GM18519 (cell line): ENCODE results near the gene KLRC3.
"Not testable (repeated sequence)": the region's sequence is repeated elsewhere in the genome, so short reads cannot be mapped to it uniquely, and the experiment has no call there.

ENCODE experiments used
- ATAC-seq: cut with Tn5 transposase; IDR thresholded peaks from one replicate; pipeline ENCODE4 v1.9.1; 2021; ENCODE audit warnings: mild to moderate bottlenecking, moderate library complexity; ENCODE audit not compliant: unreplicated experiment, low FRiP score

Gene KLRC3

DNA sequence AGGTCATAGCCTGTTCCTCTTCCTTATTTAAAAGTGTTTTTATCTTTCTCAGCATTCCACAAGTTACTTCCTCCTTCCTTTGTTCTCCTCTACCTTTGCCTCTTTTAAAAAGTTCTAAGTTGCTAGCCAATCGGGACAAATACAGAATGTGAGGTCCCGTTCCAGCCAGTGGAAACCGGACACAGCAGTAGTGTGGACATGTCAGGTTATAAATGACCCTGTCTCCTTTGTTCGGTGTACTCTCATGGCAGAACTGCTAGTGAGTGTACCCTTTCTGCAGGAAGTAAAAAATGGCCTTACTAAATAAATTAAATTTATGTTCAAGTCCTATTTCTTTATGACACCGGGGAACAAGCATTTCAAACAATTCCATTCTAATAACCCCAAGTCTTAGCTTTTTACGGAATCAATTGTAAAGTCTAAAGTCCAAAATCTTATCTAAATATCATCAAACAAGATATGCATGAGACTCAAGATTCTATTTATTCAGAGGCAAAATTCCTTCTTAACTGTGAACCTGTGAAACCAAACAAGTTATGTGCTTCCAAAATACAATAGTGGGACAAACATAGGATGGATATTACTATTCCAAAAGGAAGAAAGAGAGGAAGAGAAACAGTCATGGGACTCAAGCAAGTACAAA, 48.4 kb downstream of the KLRC3 start:
- not testable (repeated sequence) for ATAC-seq

- ATAC-seq, result no peak
Observed at GRCh38 chr12:10369557-10370415, 50.6 kb downstream of the KLRC3 start.

DNA sequence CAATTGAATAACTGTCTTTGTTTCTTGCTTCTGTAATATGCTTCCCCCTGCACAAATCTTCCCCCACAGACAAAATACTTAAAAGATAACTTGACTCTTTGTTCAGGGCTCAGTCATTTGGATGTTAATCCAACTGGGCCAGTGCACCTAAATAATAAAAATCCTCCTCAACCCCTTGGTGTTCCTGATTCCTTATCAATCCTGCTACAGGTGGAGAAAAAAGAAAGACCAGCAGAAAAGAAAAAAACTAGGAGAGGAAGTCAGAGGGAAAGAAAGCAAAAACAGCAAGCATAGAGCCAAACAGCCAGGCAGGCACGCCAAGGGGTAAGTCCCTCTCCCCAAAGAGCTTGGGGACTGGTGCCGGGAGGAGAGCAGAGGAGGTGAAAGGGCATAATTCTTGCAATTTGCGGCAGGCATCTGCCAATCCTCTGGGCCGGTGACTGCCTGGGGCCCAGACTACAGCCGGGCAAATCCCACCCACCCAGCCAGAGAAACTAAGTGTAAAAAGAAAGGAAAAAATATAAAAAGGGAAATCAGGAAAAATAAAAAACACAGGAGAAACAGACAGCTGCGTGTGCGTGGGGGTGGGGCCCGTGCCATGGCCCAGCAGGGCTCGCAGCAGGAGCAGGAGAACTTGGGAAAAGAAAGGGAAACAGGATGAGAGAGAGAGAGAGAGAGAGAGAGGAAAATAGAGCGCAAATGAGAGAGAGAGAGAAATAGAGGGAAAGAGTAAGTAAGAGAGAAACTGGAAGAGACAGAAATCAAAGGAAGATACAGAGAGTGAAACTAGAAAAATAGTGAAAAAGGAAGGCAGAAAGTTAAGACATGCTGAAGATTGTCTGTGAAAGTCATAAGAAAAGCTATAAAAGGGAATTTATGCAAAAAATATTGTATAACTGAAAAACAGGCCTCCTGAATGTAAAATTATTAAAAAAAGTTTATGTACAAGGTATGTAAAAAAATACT, 51.9 kb downstream of the KLRC3 start:
- ATAC-seq, result no peak

DNA sequence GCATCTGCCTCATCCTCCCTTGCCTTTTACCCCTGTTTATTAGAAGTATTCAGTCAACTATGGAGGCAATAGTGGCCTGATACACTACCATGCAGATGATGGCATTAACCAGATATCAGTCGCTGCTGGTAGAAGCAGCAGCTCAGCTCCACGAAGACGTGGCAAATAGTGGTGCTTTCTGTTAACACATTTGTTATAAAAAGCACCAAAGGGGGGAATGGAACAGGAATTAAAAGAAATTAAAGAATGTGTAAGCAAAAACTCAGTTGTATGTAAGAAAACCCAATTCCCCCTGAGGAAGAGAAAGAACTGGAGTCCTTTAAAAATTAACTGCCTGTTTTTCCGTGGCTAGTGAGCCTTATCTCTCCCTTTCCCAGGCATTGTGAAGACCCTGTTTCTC, 52.7 kb downstream of the KLRC3 start:
- ATAC-seq, result not testable (repeated sequence)

GRCh38 chr12:10366875-10367274, 53.5 kb downstream of the KLRC3 start:
- ATAC-seq, result no peak

DNA sequence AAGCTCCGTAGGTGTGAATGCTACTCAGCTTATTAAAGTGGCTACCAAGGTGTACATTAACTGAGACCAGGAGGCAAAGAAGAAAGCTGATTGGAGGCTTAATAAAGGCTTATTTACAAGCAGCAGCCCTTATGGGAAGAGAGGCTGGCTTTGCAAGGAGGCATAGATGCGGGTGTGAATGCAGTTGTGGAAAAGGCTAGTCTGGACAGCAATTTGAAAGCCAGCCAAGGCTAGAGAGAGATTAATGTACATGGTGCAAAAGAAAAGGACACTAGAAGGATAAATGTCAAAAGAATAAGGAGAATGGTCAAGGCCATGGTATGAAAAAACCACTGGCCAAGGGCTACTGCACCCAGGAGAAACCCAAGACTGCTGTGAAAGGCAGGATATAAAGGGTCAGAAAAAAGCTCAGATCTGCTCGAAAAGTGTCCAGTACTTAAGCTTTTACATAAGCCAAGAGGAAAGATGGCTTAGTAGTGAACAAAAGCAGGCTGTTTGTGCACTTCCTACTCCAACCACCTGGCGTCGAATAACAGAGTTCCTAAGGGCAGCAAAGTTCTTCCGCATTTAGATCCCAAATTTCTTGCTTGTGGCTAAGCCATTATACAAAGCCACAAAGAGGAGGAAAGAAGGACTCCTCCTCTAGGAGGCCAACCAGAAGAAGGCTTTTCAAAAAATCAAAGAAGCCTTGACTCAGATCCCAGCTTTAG, 54.5 kb downstream of the KLRC3 start:
- ATAC-seq, result no peak

DNA sequence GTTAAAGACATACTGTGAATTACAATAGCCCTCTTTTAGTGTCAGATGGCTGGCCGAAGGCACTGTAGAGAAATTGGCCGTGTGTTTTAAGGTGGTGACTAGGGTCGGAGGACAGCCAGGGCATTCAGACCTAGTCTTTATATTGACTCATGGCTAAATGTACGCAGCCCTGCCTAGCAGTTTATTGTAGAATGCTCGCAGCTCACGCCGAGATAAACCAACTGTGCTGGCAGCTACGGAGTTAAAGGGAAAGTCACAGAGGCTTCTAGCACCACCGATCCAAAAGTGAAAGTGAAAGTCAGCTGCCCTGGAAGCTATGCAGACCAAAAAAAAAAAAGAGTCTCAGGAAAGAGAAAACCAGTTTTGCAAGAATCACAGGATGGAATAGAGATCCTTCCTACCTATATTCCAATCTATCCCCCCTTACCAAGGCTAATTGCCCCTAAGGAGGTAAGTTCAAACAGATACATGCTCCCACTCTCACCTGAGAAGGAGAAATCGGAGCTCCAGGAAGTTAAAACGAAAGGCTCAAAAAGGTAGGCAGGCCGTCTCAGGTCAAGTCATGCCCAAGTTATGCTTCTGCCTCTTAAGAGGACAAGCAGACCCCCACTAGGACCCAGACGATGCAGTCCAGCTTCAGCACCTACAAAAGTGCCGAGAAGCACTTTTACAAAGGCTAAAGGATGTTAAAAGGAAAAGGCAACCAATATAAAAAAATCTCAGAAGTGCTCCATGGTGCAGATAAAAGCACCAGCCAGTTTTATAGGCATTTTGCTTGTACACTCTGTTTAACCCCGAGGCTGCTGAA, 55.4 kb downstream of the KLRC3 start:
- ATAC-seq, result no peak

DNA sequence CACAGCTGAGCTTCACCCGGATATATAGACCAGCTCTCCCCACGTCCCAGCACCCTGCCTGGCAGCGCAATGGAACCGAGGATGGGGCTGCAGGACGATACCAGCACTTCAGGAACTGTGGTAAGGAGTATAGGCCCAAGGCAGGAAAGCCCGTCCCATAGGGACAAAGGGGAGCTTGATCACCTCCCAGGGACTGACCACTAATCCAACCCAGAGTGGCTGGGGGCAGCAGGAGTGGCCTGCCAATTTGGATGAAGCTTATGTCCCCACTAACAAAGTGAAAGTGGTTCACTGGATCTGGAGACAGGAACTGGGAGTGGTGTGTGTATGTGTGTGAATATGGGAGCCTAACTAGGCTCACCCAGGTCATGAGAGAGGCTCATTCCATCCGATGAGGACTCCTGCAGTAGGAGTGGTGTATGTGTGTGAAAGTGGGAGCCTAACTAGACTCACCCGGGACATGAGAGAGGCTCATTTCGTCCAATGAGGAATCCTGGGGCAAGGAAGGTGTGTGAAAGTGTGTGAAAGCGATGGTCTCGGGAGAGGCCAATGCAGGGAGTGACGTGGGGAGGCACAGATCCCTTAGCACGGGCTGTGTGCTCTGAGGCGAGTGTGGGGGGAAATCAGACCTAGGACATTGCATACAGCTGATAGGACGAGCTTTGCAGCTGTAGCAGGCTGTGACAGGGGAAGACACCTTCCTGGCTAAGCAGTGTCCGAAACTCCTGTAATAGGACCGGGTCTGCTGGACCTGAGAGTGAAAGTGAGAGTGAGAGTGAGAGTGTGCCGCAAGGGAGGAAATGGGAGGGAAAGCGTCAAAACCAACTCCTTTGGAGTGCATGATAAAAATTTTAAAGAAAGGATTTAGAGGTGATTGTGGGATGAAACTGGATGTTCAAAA, 56.2 kb downstream of the KLRC3 start:
- peak; percentile 79 for ATAC-seq

DNA sequence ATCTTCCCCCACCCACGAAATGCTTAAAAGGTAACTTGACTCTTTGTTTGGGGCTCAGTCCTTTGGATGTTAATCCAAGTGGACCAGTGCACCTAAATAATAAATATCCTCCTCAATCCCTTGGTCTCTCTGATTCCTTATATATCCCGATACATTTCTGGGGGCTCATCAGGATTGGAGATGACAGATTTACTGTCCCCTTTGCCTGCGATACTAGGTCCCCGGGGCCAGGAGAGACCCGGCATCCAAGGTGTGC, 56.8 kb downstream of the KLRC3 start:
- ATAC-seq, result no peak

GRCh38 chr12:10362828-10363657, 57.4 kb downstream of the KLRC3 start:
- ATAC-seq, result no peak

DNA sequence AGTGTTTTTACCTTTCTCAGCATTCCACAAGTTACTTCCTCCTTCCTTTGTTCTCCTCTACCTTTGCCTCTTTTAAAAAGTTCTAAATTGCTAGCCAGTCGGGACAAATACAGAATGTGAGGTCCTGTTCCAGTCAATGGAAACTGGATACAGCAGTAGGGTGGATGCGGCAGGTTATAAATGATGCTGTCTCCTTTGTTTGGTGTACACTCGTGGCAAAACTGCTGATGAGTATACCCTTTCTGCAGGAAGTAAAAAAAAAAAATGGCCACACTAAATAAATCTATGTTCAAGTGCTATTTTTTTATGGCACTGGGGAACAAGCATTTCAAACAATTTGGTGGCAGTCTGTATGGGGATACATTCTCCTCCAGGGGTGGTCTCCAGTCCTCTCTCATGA, 58.1 kb downstream of the KLRC3 start:
- no peak for ATAC-seq
